ENCODE data around the gene TXNRD1.

DNA sequence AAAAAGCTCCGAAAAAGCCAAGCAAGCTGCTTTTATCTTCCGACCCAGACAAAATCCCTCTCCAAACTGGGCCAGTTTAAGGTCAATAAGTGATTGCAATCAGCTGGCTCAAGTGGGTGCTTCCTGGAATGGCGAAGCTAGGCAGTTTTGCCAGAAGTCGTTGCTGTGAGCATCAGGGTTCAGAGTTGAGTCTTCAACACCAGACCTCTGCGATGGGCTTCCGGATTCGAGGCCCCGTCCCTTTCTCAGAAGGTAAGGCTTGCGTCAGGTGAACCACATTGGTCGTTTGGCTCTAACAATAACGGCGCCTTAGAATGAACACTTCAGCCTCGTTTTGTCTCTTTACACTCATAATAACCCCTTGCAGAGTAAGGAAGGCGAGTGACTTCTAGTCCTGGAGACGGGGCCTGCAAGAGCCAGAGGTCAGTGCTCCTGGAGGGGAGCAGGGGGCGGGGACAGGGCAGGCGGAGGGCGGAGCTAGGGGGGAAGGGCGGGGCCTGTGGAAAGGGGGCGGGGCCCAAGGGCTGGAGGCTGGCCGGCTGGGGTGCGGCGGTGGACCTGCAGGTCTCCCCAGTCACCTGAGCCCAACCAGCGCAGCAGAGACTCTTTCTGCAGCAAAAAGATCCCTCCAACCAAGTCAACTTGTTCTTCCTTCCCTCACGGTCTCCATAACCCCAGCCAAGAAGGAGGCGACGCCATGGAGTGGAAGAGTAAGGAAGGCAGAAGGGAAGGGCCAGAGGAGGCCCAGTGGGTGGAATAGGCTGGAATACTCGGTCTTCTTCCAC is 43.6 kb upstream of the TXNRD1 start:
- TF ChIP-seq CTCF (IDR thresholded peaks at IDR 0.05) (no peak), POLR2A (IDR thresholded peaks at IDR 0.05) (no peak), POLR2AphosphoS5 (IDR thresholded peaks at IDR 0.05) (no peak), EP300 (IDR thresholded peaks at IDR 0.05) (no peak)
